ENCODE results near the gene PAN3.

GRCh38 chr13:28166257-28166656 lies 27.9 kb downstream of the PAN3 start:
- TF ChIP-seq POLR2A (IDR thresholded peaks at IDR 0.05) (no peak), CTCF (IDR thresholded peaks at IDR 0.05 in 4 of 5, conservative IDR thresholded peaks at IDR 0.05 in 1 of 5) (no peak)
